GM12864 (cell line): ENCODE data around the gene MAPRE3.

Experiments used
- DNase-seq: peaks from one replicate; pipeline ENCODE4 v3.0.0-alpha.2; 2011; ENCODE audit warnings: low read depth
- H3K4me3 ChIP-seq: 2 replicates; pipeline ENCODE4 v1.5.1; 2011; ENCODE audit warnings: mild to moderate bottlenecking, low read depth, low read length, control low read depth
- TF ChIP-seq, protein P1 (sequence below): IDR thresholded peaks from 2 replicates; pipeline ENCODE4 v1.5.1; 2011; ENCODE audit warnings: low read depth, mild to moderate bottlenecking, moderate library complexity, low read length, control low read depth, inconsistent platforms; ENCODE audit errors: missing control alignments

The MAPRE3 gene

GRCh38 chr2:26991717-26992116 lies 21.3 kb downstream of the MAPRE3 start:
- TF ChIP-seq, protein P1, sequence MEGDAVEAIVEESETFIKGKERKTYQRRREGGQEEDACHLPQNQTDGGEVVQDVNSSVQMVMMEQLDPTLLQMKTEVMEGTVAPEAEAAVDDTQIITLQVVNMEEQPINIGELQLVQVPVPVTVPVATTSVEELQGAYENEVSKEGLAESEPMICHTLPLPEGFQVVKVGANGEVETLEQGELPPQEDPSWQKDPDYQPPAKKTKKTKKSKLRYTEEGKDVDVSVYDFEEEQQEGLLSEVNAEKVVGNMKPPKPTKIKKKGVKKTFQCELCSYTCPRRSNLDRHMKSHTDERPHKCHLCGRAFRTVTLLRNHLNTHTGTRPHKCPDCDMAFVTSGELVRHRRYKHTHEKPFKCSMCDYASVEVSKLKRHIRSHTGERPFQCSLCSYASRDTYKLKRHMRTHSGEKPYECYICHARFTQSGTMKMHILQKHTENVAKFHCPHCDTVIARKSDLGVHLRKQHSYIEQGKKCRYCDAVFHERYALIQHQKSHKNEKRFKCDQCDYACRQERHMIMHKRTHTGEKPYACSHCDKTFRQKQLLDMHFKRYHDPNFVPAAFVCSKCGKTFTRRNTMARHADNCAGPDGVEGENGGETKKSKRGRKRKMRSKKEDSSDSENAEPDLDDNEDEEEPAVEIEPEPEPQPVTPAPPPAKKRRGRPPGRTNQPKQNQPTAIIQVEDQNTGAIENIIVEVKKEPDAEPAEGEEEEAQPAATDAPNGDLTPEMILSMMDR, result no peak
- no peak for DNase-seq
- no peak overlapping the region for H3K4me3 ChIP-seq

GRCh38 chr2:26993768-26994167 lies 23.3 kb downstream of the MAPRE3 start:
- H3K4me3 ChIP-seq, result no peak overlapping the region
- TF ChIP-seq, protein P1, result no peak
- no peak for DNase-seq

GRCh38 chr2:26994983-26995382 lies 24.5 kb downstream of the MAPRE3 start:
- no peak overlapping the region for H3K4me3 ChIP-seq
- no peak for DNase-seq
- TF ChIP-seq, protein P1, result no peak

DNA sequence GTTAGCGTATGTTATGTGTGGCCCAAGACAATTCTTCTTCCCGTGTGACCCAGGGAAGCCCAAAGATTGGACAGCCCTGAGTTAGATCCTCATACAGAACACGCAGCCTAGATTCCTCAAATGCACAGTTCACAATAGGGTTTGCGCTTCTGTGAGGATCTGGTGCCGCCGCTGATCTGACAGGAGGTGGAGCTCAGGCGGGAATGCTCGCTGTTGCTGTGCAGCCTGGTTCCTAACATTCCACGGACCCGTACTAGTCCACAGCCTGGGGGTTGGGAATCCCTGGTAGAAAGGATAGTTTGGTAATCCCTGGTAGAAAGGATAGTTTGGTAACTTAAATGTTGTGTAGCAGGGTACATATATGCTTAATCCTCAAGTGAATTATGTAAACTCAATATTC lies 27.0 kb downstream of the MAPRE3 start:
- TF ChIP-seq, protein P1, result no peak
- DNase-seq, result no peak

GRCh38 chr2:26998323-26998722 lies 27.9 kb downstream of the MAPRE3 start:
- H3K4me3 ChIP-seq, result no peak overlapping the region
- TF ChIP-seq, protein P1, result no peak
- DNase-seq, result no peak

More for the DNA sequence above, 27.0 kb downstream of the MAPRE3 start:
- H3K4me3 ChIP-seq, result no peak overlapping the region

DNA sequence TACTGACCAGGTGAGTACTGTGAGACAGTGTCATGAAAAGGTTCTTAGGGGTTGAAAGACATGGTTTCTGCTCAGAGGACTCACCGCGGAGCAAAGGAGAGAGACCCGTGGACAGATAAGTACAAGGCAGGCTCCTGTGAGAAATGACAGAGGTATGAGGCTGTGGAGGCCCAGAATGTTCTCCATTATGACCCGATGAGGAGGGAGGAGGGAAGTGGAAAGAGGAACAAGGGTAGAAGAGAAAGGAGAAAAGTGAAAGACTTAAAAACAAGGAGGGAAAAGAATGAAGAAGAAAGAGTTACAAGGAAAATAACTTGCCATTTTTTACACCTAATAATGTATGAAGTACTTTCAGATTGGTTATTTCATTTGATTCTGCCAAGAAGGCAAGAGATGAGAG lies 29.8 kb downstream of the MAPRE3 start:
- TF ChIP-seq, protein P1, result no peak
- DNase-seq, result no peak
- no peak overlapping the region for H3K4me3 ChIP-seq

- TF ChIP-seq, protein P1, result no peak
- H3K4me3 ChIP-seq, result no peak overlapping the region
- no peak for DNase-seq
Measured at GRCh38 chr2:27000995-27001394, 30.6 kb downstream of the MAPRE3 start.
